ENCODE results near the gene SLC1A3. TPM values are rescaled to one million over a fixed set of nuclear protein-coding genes. Genes with fewer than 3 reads are reported as not detected.

SLC1A3 gene
- polyA plus RNA-seq, 1 donor, result 23.2 TPM

GRCh38 chr5:36689225-36689624 lies 82.8 kb downstream of the SLC1A3 start:
- no peak for DNase-seq

GRCh38 chr5:36690041-36690961 lies 83.9 kb downstream of the SLC1A3 start:
- DNase-seq, result peak; percentile 72

GRCh38 chr5:36691226-36691625 lies 84.8 kb downstream of the SLC1A3 start:
- DNase-seq, result no peak

GRCh38 chr5:36691696-36692371 lies 85.4 kb downstream of the SLC1A3 start:
- peak; percentile 81 for DNase-seq

GRCh38 chr5:36692791-36693763 lies 86.7 kb downstream of the SLC1A3 start:
- DNase-seq, result peak; percentile 87

DNA sequence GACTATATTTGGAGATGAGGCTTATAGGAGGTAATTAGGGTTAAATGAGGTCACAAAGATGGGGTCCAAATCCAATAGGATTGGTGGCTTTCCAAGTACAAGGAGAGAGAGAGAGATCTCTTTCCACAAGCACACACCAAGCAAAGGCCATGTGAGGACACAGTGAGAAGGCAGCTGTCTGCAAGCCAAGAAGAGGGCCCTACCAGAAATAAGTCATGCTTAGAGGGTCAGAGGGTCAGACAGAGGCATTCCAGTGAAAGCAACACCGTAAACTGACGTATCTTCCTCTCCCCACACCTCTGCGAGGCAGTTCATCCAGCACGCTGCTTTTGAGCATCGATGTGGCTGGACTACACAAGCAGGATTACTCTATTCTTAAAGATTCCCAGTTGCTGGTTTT lies 87.9 kb downstream of the SLC1A3 start:
- no peak for DNase-seq

DNA sequence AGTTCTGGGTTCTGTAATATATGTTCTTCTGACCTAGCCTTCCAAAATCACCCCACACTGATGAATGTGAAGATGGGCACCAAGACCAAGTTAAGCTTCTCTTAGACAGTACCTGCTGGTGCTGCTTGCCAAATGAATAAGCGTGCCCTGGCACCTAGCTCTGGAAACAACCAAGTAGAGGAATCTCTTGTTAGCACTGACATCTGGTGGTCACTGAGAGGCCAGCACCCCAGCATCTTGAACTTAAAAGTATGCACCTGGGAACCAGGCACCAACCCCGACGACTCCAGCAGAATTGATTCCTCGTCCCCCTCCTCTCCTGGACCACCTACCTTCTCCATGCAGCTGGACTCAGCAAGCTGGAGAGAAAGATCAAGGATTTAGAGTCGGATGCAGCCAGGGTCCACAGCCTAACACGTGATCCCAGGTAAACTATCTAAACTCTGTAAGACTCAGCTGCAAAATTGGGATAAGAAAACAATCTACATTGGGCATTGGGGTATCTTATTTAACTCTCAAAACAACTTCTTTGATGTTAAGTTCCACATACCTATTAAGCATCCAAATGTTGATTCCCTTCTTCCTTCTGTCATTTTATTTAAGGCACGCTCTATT lies 89.8 kb downstream of the SLC1A3 start:
- peak; percentile 32 for DNase-seq

DNA sequence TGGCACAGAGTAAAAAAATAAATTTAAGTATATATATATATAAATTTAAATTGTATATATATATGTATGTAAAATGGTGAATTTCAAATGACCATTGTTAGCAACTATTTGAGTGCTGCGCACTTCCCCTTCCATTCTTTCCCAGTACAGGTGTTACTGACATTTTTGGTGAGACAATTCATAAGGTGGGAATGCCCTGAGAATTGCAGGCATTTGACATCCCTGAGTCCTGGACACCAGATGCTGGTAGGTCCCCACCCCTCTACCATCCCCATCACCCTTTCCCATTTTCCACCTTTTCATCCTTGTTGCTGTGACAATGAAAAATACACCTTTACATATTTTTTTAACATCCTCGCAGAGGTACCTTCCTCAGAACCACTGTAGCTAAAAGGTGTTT lies 91.6 kb downstream of the SLC1A3 start:
- DNase-seq, result no peak

- DNase-seq, result no peak
Observed at GRCh38 chr5:36701085-36701698, 94.8 kb downstream of the SLC1A3 start.

DNA sequence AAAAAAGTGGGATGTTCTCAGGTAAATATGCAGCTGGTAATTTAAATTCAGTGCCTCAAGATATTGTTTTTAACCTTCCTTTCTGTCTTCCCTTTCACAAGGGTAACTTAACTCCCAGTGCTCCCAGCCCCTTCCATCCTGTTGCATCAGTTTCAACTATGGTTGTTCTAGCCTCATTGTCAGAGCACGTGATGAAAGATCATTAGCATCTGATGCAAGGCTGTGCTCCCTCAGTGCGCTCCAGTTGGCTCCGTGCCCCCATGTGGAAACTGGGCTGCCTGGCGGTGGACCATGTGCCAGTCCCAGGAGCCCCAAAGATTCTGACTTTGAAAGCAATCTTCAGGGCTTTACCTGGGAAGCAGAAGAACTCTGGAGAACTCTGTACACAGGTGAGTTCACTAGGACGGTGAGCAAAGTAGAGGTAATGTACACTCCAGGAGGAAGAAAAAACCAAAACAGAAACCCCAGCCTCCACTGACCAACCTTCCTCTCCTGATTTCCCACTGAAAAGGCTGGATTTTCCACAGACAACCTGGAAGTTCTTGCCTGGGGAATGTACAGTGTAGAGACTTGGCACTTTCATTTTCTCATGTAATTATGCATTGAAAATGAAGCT lies 96.9 kb downstream of the SLC1A3 start:
- no peak for DNase-seq

DNA sequence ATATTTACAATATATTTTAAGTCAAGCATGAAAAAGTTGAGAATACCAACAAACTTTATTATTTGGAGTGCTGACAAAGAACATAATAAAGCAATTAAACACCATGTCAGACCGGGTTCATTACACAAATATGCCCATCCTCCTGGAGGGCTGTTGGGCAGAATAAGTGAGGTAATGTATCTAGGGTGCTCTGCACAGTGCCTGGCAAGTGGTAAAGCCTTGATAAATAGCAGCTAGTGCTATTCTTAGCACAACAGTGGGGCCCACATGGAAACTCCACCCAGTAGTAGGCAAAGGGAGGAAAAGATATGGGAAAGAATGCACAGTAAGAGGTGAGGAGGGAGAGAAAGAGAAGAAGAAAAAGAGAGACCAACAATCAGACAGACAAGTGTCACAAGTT lies 97.7 kb downstream of the SLC1A3 start:
- no peak for DNase-seq

DNA sequence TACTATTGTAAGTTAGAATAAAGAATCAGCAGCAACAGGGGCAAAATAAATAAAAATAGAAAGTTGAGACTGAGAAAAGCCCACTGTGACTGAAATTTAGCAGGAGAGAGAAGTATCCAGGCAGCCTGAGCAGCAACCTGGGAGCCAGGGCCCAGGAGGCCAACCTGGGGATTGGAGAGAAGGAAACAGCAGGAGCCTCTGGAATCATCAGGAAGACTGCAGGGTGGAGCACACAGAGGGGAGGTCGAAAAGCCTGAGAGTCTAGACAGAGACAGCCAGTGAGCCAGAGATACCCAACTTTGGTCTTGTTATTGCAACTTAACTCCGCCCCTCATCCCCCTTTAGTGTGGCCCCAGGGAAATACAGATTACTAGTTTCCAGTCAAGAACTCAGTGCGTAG lies 98.6 kb downstream of the SLC1A3 start:
- no peak for DNase-seq

- DNase-seq, result no peak
Observed at GRCh38 chr5:36706662-36707061, 100.3 kb downstream of the SLC1A3 start.

GRCh38 chr5:36708996-36709395 lies 102.6 kb downstream of the SLC1A3 start:
- DNase-seq, result no peak

GRCh38 chr5:36710039-36710438 lies 103.6 kb downstream of the SLC1A3 start:
- no peak for DNase-seq

DNA sequence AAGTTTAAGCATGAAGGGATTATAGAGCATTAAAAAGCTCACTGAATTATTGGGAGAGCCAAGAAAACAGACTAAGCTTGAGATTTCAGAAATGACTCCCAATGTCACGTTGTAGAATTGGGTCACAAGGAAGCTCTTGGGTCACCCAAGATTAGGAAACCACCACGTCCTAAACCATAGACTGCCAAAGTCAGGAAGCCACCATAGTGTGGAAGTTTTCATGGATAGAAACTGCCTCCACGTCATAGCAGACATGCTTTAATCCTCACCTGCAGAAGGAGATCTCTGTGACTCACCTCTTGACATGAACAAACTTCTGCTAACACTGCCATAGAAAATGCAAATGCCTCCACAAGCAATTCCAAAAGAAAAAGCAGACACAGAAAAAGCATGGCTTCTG lies 106.3 kb downstream of the SLC1A3 start:
- no peak for DNase-seq

DNA sequence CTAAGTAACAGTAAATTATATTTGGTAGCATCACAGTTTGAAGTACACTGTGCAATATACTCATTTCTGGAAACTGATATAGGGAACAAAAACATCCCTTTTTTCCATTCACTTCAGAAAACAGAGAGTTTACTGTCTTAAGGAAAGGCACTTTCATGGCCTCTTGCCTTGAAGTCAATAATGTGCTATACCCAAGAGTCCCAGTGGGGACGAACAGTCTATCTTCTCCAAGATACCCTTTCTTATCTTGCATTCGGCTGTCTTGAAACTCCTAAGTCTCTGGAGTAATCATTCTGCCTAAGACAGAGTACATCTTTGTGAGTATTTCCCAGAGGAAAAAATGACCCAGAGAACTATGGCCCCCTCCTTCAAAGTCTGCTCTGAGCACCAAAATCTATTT lies 107.1 kb downstream of the SLC1A3 start:
- no peak for DNase-seq

DNA sequence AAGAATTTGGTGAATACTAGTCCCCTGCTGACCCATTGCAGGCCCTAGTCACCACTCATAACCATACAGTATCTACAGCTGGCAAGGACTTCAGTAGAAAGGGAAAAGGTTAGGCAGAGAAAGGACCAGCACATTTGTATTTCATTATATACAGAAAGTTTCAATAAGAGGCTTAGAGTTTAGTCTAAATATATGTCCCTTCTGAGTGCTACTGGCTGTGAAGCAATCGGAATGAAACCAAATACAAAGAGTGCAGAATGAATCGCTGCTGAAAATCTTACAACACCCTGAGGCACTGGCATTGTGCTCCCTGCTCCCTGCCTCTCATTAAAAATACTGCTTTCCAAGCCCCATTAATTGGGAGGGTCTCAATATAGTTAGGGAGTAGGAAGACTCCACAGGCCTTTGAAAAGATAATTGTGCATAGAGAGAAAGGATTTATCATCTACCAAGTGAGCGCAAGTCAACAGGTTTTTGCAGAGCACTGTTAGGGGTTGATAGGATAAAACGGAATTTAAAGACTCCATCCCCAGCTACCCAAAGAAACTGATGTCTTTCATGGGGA lies 110.8 kb downstream of the SLC1A3 start:
- DNase-seq, result no peak

- no peak for DNase-seq
Observed at GRCh38 chr5:36719282-36719681, 112.9 kb downstream of the SLC1A3 start.

GRCh38 chr5:36720688-36721087 lies 114.3 kb downstream of the SLC1A3 start:
- DNase-seq, result no peak

GRCh38 chr5:36721664-36722235 lies 115.3 kb downstream of the SLC1A3 start:
- DNase-seq, result no peak

Measured in hindlimb muscle (tissue), 1 donor.